H9 (cell line): ENCODE data around the gene HNRNPH2. TPM values are rescaled to one million over a fixed set of nuclear protein-coding genes. Genes with fewer than 3 reads are reported as not detected.
A peak's percentile ranks its signal among the peaks of the same experiment; 100 is the strongest.

Source experiments
- DNase-seq: peaks from one replicate; pipeline ENCODE4 v3.0.0-alpha.2; 2017
- H2AFZ ChIP-seq: one replicate; pipeline ENCODE4 v1.6.1; 2013; ENCODE audit warnings: mild to moderate bottlenecking, low read length, control low read depth, moderate library complexity
- H2AK5ac ChIP-seq: 2 replicates; pipeline ENCODE4 v1.6.1; 2013; ENCODE audit warnings: low read length, control low read depth, mixed read lengths; ENCODE audit not compliant: insufficient read length
- H2BK120ac ChIP-seq: one replicate; pipeline ENCODE4 v1.6.1; 2013; ENCODE audit warnings: low read depth, mild to moderate bottlenecking, low read length, control low read depth, inconsistent platforms; ENCODE audit not compliant: poor library complexity, severe bottlenecking
- H2BK12ac ChIP-seq: 2 replicates; pipeline ENCODE4 v1.6.1; 2013; ENCODE audit warnings: low read length, control low read depth, mixed read lengths, low read depth; ENCODE audit not compliant: insufficient read length
- H2BK15ac ChIP-seq: 2 replicates; pipeline ENCODE4 v1.6.1; 2013; ENCODE audit warnings: low read depth, low read length, control low read depth
- H2BK20ac ChIP-seq: one replicate; pipeline ENCODE4 v1.6.1; 2013; ENCODE audit warnings: low read depth, mild to moderate bottlenecking, low read length, control low read depth, inconsistent platforms; ENCODE audit not compliant: poor library complexity, severe bottlenecking
- H2BK5ac ChIP-seq: 2 replicates; pipeline ENCODE4 v1.6.1; 2013; ENCODE audit warnings: low read length, control low read depth, mixed read lengths; ENCODE audit not compliant: insufficient read length
- H3K14ac ChIP-seq: 2 replicates; pipeline ENCODE4 v1.6.1; 2013; ENCODE audit warnings: low read length, control low read depth; ENCODE audit not compliant: insufficient read depth
- H3K18ac ChIP-seq: 2 replicates; pipeline ENCODE4 v1.6.1; 2013; ENCODE audit warnings: low read depth, mild to moderate bottlenecking, mixed read lengths, low read length, control low read depth; ENCODE audit not compliant: insufficient read length
- H3K23ac ChIP-seq: 2 replicates; pipeline ENCODE4 v1.6.1; 2013; ENCODE audit warnings: low read length, control low read depth, mixed read lengths, low read depth; ENCODE audit not compliant: insufficient read length
- H3K23me2 ChIP-seq: 2 replicates; pipeline ENCODE4 v1.6.1; 2013; ENCODE audit warnings: low read depth, mild to moderate bottlenecking, mixed read lengths, low read length, control low read depth; ENCODE audit not compliant: insufficient read length, poor library complexity, severe bottlenecking
- H3K27ac ChIP-seq: 2 replicates; pipeline ENCODE4 v1.5.1; 2013; ENCODE audit warnings: low read length, control low read depth, mixed read lengths, low read depth; ENCODE audit not compliant: insufficient read length
- H3K27me3 ChIP-seq: 2 replicates; pipeline ENCODE4 v1.6.1; 2013; ENCODE audit warnings: low read length, control low read depth, inconsistent platforms; ENCODE audit not compliant: insufficient read depth
- H3K4ac ChIP-seq: 2 replicates; pipeline ENCODE4 v1.6.1; 2013; ENCODE audit warnings: low read depth, mild to moderate bottlenecking, control low read depth, inconsistent platforms, low read length, moderate library complexity
- H3K4me1 ChIP-seq: 2 replicates; pipeline ENCODE4 v1.6.1; 2013; ENCODE audit warnings: low read length, control low read depth, inconsistent platforms; ENCODE audit not compliant: insufficient read depth
- H3K4me2 ChIP-seq: 2 replicates; pipeline ENCODE4 v1.6.1; 2013; ENCODE audit warnings: low read length, control low read depth, mixed read lengths; ENCODE audit not compliant: insufficient read length, insufficient read depth
- H3K56ac ChIP-seq: 2 replicates; pipeline ENCODE4 v1.6.1; 2013; ENCODE audit warnings: low read depth, mild to moderate bottlenecking, mixed read lengths, low read length, control low read depth; ENCODE audit not compliant: insufficient read length
- H3K79me1 ChIP-seq: 2 replicates; pipeline ENCODE4 v1.6.1; 2013; ENCODE audit warnings: low read depth, mild to moderate bottlenecking, moderate library complexity, low read length, control low read depth, inconsistent platforms; ENCODE audit not compliant: insufficient read depth, poor library complexity, severe bottlenecking
- H3K79me2 ChIP-seq: 2 replicates; pipeline ENCODE4 v1.6.1; 2013; ENCODE audit warnings: low read length, control low read depth, inconsistent platforms; ENCODE audit not compliant: insufficient read depth
- H3K9ac ChIP-seq: 2 replicates; pipeline ENCODE4 v1.6.1; 2013; ENCODE audit warnings: low read length, control low read depth, mixed read lengths; ENCODE audit not compliant: insufficient read length; ENCODE audit errors: extremely low read depth
- H3K9me3 ChIP-seq: one replicate; pipeline ENCODE4 v1.6.1; 2013; ENCODE audit warnings: low read depth, low read length, inconsistent platforms; ENCODE audit not compliant: control insufficient read depth
- H3T11ph ChIP-seq: one replicate; pipeline ENCODE4 v1.6.1; 2013; ENCODE audit warnings: mild to moderate bottlenecking, low read length, control low read depth, inconsistent platforms
- H4K20me1 ChIP-seq: one replicate; pipeline ENCODE4 v1.6.1; 2013; ENCODE audit not compliant: control insufficient read depth, insufficient read length, insufficient read depth
- H4K5ac ChIP-seq: 2 replicates; pipeline ENCODE4 v1.6.1; 2013; ENCODE audit warnings: low read depth, mild to moderate bottlenecking, mixed read lengths, low read length, control low read depth; ENCODE audit not compliant: insufficient read length
- H4K8ac ChIP-seq: replicated peaks from 2 replicates; pipeline ENCODE4 v1.6.1; 2013; ENCODE audit warnings: low read length, control low read depth, mixed read lengths, low read depth; ENCODE audit not compliant: insufficient read length
- H4K91ac ChIP-seq: 2 replicates; pipeline ENCODE4 v1.6.1; 2013; ENCODE audit warnings: low read depth, mild to moderate bottlenecking, moderate library complexity, mixed read lengths, low read length, control low read depth; ENCODE audit not compliant: insufficient read length
- H3K27ac Mint-ChIP-seq, 3 experiments: 2 replicates in 2 of 3; 3 replicates in 1 of 3; pipeline ENCODE4 v1.8.0; 2020 to 2021; ENCODE audit warnings: mixed read lengths in 3 of 3, mild to moderate bottlenecking in 1 of 3, moderate library complexity in 1 of 3
- H3K27me3 Mint-ChIP-seq: 2 replicates; pipeline ENCODE4 v1.8.0; 2021; ENCODE audit warnings: low read depth, mild to moderate bottlenecking, moderate library complexity, mixed read lengths
- H3K36me3 Mint-ChIP-seq, 3 experiments: 2 replicates in 2 of 3; 3 replicates in 1 of 3; pipeline ENCODE4 v1.8.0; 2020 to 2021; ENCODE audit warnings: low read depth in 3 of 3, mixed read lengths in 3 of 3; ENCODE audit not compliant: insufficient read depth in 1 of 3
- H3K4me1 Mint-ChIP-seq, 2 experiments: 2 replicates each; pipeline ENCODE4 v1.8.0; 2020; ENCODE audit warnings: mixed read lengths in 2 of 2
- H3K4me3 Mint-ChIP-seq, 2 experiments: 2 replicates in 1 of 2; 3 replicates in 1 of 2; pipeline ENCODE4 v1.8.0; 2020 to 2021; ENCODE audit warnings: mild to moderate bottlenecking in 2 of 2, mixed read lengths in 2 of 2, moderate library complexity in 1 of 2
- H3K9me3 Mint-ChIP-seq, 2 experiments: 2 replicates in 1 of 2; 3 replicates in 1 of 2; pipeline ENCODE4 v1.8.0; 2020; ENCODE audit warnings: mild to moderate bottlenecking in 2 of 2, mixed read lengths in 2 of 2, moderate library complexity in 1 of 2
- WGBS: extraction: QIAGEN DNeasy Blood & Tissue Kit; methylation state at CpG from one replicate; pipeline ENCODE4 v1.1.7; 2013; ENCODE audit warnings: missing lambda C conversion rate, low lambda C conversion rate, mixed read lengths; ENCODE audit not compliant: insufficient read length; ENCODE audit errors: extremely low coverage; 5-methylcytosine and 5-hydroxymethylcytosine counted together
- total RNA-seq: library from RNA; stranded (reverse); gene quantifications from 2 replicates; pipeline ENCODE4 v1.2.1, GENCODE V29; 2021
- TF ChIP-seq, protein P1 (sequence below): fragments of 200-600 bp; sonication (generic); conservative IDR thresholded peaks from 3 replicates; pipeline ENCODE4 v1.8.0; 2021; ENCODE audit warnings: antibody characterized with exemption, mild to moderate bottlenecking

The HNRNPH2 gene
- total RNA-seq, 1 experiment from 2014 or later, result 60.2 TPM

DNA sequence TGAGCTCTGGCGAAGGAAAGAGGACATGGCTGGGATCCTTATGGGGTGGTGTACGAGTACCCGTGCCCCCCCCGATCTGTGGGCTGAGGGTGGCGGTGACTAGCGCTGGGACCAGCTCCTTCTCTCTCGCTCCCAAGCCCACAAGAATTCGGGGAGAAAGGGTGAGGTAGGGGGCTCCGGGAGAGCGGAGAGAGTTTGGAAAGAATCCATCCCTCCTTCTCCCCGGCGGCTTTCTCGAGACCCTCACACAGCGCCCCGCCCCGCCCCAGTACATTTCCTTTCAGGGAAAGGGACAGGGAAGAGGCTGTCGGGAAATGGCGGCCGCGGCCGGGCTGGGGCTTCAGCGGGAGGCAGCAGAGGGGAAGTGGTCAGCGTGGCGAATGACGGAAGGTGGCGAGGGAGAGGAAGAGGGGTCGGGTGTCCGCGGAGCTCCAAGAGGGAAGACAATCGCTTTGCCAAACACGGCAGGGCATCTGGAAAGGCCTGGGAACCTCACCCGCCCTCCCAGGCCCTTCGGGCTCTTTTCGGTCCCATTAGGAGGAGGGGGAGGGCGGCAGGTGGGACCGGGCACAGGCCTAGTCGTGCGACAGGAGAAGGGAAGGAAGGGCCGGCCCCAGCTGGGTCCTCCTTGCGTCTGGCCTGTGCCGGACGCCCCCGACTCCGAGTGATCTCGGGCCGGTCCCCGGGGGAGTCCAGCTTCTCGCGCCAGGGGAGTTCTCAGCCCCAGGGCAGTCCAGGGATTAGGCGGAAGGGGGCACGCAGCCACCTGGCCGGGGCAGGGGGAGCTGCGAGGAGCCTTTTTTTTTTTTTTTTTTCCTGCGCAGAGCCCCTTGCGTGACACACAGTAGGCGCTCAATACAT lies 10.2 kb downstream of the HNRNPH2 start:
- Histone ChIP-seq H2AFZ (no peak overlapping the region), H2BK12ac (no peak overlapping the region), H3K27me3 (no peaks in the 10 kb centered on the region), H2BK15ac (no peak overlapping the region), H3K4me2 (peak overlapping the region; percentile 30), H4K20me1 (no peaks in the 10 kb centered on the region), H3K23me2 (no peaks in the 10 kb centered on the region), H2AK5ac (no peak overlapping the region), H3K9me3 (peaks cover 15% of the 10 kb centered on the region), H3K4me1 (no peaks in the 10 kb centered on the region), H3K9ac (peak overlapping the region; percentile 56), H2BK120ac (peak overlapping the region; percentile 40), H3K14ac (peak overlapping the region; percentile 57), H4K5ac (no peak overlapping the region), H3K4ac (no peak overlapping the region), H4K8ac (no peak overlapping the region), H2BK20ac (no peak overlapping the region), H3K23ac (no peak overlapping the region), H3K56ac (no peak overlapping the region), H3K18ac (peak overlapping the region; percentile 89), H3K79me2 (no peaks in the 10 kb centered on the region), H4K91ac (no peak overlapping the region), H2BK5ac (no peak overlapping the region), H3K27ac (no peak overlapping the region), H3T11ph (no peak overlapping the region), H3K79me1 (no peaks in the 10 kb centered on the region)
- Mint-ChIP-seq H3K4me1 (peaks cover 24 to 26% of the 10 kb centered on the region in 2 experiments), H3K9me3 (peaks cover 67 to 73% of the 10 kb centered on the region in 2 experiments), H3K27me3 (no peaks in the 10 kb centered on the region; the same call in 1 of the 2 replicates), H3K27ac (peak overlapping the region; percentile 96 to 98 (median 98)), H3K4me3 (peak overlapping the region; percentile 83 to 88), H3K36me3 (peaks cover 12 to 31% (median 25%) of the 10 kb centered on the region in 3 experiments; a peak in 6 of 7 replicates)
- no CpG with 5 or more reads among the region's 56 CpGs for WGBS
- TF ChIP-seq, protein P1, sequence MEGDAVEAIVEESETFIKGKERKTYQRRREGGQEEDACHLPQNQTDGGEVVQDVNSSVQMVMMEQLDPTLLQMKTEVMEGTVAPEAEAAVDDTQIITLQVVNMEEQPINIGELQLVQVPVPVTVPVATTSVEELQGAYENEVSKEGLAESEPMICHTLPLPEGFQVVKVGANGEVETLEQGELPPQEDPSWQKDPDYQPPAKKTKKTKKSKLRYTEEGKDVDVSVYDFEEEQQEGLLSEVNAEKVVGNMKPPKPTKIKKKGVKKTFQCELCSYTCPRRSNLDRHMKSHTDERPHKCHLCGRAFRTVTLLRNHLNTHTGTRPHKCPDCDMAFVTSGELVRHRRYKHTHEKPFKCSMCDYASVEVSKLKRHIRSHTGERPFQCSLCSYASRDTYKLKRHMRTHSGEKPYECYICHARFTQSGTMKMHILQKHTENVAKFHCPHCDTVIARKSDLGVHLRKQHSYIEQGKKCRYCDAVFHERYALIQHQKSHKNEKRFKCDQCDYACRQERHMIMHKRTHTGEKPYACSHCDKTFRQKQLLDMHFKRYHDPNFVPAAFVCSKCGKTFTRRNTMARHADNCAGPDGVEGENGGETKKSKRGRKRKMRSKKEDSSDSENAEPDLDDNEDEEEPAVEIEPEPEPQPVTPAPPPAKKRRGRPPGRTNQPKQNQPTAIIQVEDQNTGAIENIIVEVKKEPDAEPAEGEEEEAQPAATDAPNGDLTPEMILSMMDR, result no peak
- peak; percentile 74 for DNase-seq
